Mucosa of descending colon (tissue), 3 donors: ENCODE results near the gene CT83. TPM values are rescaled to one million over a fixed set of nuclear protein-coding genes. Genes with fewer than 3 reads are reported as not detected.

Experiments
- total RNA-seq, 3 donors: library from RNA; stranded (reverse); fragmentation: NEBNext Ultra II Directional in 2 of 3; extraction: Animal tissue kit (Norgen Biotek cat#: 25700) in 2 of 3; gene quantifications; one replicate each; pipeline versions ENCODE4 v1.2.1 to v1.2.4, GENCODE V29; 2021 to 2023
- donor health status: DM: no; HTN: no; CAD: no; lungs with moderate emphysema.
- donor health status: DM: no; HTN: no; CAD: no.
- donor health status: DM: no; HTN: yes; CAD: no.

CT83 gene
- total RNA-seq, 3 donors from 2014 or later = not detected

Other genes starting within 250 kb of the CT83 start
- 1 to 10 TPM in 1 of 3 donors, under 1 TPM in 2; 0.17 to 2.1 (median 0.28) TPM for gene SLC6A14, start 26.4 kb downstream of the CT83 start, total RNA-seq